GM18508 (cell line): Measurements from ENCODE around the gene NLRP8.
"Not testable (repeated sequence)": the region's sequence is repeated elsewhere in the genome, so short reads cannot be mapped to it uniquely, and the experiment has no call there.

Experiments used
- ATAC-seq: cut with Tn5 transposase; IDR thresholded peaks from one replicate; pipeline ENCODE4 v1.9.1; 2021; ENCODE audit warnings: moderate number of reproducible peaks; ENCODE audit not compliant: insufficient read depth, unreplicated experiment

The NLRP8 gene

DNA sequence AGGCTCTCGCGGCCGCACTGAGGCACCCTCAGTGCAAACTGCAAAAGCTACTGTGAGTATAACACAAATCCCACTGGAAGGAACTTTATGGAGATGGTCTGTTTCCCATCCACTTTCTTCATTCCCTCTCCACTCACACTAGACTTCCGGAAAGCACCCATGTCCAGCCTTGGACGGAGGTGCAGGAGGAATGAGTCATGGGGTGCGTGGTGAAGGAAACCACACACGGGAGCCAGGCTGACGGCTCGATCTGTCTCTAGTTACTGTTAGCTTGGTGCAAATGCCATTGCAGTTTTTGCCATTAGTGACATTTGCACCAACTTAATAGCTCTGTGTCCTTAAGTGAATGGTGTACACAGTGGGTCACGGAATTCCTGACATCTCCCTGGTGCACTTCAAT is 14.6 kb downstream of the NLRP8 start:
- no peak for ATAC-seq

DNA sequence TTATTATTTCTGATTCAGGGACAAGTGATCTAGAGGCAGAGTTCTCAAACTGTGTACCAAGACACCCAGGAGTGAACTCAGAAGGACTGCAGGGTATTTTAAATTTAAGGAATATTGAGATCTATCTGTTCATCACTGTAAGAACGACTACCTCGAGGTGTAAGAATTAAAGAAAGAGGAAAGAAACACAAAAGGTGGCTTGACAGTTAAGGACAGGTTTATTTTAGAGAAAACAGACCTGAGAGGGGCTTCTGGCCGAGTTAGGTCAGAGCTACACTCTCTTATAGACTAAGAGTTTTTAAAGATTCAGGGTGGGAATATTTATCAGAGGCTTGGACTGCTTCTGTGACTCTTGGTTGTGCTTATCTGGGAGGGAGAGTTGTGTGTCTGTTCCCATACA is 26.4 kb downstream of the NLRP8 start:
- ATAC-seq = no peak

DNA sequence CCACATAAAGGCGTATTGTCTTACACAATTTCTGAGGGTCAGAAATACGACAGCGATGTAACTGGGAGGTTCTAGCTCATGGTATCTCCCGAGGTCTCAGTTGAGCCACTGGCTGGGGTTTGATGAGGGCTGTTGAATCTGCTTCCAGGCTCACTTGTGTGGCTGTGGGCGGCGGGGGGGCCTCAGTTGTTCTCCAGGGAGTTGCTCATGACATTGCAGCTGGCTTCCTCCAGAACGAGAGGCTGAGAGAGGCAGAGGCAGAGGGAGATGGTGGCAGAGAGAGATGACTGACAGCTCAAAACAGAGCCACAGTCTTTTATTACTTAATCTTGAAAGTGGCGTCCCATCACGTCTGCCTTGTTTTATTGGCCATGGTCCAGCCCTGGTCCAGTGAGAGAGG is 32.8 kb downstream of the NLRP8 start:
- no peak for ATAC-seq

DNA sequence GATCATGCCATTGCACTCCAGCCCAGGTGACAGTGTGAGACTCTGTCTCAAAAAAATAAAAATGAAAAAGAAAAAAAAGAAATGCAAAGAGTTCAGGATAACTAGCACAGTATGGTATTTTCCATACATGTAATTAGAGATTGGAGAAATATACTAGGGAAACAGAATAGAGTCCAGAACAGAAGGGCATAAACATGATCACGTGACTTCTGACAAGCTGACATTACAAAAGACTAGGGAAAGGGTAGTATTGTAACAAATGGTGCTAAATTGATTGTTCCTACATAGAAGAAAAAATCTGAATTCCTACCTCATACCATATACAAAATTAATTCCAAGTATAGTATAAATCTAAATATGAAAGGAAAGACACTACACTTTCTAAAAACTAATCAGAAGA is 37.6 kb downstream of the NLRP8 start:
- no peak for ATAC-seq

DNA sequence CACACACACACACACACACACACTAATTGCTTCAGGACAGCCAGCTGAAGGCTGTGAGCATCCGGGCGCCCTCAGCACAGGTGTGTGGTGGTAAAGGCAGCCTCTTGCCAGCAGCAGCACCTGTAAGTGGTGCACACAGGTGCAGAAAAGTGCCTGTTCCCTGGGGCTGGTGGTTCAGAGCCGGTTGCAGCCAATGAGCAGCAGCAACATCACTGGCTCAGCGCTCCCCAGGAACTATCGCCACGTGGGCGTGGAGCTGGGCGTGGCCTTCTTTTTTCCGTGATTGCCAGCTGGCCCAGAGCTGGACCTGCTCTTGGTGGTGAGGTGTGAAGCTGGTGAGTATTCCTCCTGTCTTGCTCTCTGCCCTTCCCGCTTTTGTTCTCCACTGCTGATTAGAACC is 38.9 kb downstream of the NLRP8 start, which contains the start of gene NLRP5:
TSS of gene NLRP5 (plus strand) at position 289 of the 400 bp plus-strand sequence.
- no peak for ATAC-seq

DNA sequence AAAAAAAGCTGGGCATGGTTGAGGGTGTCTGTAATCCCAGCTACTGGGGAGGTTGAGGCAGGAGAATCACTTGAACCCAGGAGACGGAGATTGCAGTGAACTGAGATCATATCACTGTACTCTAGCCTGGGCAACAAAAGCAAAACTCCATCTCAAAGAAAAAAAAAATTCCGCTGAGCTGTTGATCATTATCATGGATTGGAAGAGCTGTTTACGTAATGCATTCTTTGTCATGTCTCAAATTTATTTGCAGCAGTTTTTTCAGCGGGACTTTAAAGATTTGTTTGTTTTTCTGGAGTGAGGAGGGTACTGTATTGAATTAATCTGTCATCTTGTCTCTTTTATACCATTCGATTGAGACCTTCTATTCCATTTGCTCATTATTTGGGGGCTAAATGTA is 43.2 kb downstream of the NLRP8 start:
- ATAC-seq = no peak

DNA sequence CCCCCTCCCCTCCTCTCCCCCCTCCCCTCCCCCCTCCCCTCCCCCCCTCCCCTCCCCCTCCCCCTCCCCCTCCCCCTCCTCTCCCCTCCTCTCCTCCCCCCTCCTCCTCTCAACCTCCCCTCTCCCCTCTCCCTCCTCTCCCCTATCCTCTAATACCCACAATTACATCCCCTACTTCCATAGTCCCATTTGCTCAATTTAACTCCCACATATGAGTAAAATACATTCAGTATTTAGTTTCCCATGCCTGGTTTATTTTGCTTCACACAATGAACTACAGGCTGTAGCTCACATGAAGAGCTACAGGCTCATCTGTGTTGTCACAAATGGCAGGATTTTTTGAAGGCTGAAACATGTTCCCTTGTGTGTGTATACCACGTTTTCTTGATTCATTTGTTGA is 45.9 kb downstream of the NLRP8 start:
- ATAC-seq = no peak

DNA sequence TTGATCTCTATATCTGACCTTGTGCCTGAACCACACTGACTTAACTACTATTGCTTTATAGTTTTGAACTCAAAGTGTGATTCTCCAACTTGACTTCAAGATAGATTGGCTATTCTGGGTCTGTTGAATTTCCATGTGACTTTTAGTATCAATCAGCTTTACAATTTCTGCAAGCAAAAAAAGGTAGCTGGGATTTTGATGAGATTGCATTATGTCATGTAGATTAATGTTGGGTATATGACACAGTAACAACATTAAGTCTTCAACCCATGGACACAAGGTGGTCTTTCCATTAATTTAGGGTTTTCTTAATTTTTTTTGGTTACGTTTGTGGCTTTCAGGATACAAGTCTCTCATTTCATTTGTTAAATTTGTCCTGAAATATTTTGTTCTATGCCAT is 67.1 kb downstream of the NLRP8 start:
- ATAC-seq = no peak

DNA sequence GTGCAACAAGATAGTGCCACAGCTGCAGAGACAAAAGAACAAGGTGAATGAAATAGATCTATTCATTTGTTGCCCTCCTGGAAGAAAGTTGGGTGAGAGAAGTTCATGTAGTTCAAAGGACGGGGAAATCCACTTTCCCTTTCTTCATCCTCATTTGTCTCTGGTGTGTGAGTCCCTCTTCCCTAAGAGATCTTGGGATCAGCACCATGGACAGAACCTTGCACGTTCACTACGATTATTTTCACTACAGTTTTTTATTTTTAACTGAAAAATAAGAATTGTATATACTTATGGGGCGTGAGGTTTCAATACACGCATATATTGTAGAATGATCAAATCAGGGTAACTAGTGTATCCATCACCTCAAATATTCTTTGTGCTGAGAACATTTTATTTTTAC is 68.1 kb downstream of the NLRP8 start:
- ATAC-seq = no peak

DNA sequence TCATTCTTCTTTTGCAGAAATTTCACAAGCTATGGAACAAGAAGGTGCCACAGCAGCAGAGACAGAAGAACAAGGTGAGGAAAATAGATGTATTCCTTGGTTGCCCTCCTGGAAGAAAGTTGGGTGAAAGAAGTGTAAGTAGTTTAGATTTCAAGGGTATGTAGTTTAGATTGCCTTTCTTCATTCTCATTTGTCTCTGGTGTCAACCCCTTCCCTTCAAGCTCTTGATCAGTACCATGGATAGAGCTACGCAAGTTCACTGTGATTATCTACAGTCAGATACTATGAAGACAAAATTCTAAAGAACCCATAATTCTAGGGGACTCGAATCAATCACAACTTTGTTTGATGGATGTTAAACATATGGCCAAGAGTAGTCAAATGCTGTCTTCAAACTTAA is 71.7 kb downstream of the NLRP8 start:
- ATAC-seq = not testable (repeated sequence)

DNA sequence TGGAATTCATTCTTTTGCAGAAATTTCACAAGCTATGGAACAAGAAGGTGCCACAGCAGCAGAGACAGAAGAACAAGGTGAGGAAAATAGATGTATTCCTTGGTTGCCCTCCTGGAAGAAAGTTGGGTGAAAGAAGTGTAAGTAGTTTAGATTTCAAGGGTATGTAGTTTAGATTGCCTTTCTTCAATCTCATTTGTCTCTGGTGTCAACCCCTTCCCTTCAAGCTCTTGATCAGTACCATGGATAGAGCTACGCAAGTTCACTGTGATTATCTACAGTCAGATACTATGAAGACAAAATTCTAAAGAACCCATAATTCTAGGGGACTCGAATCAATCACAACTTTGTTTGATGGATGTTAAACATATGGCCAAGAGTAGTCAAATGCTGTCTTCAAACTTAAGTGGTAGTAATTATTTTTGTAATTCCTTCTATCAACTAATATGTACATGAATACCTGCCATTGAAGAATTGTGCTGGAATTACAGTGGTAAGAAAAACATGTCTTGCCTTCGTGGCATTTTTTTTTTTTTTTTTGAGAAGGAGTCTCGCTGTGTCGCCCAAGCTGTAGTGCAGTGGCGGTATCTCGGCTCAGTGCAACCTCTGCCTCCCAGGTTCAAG is 72.8 kb downstream of the NLRP8 start:
- not testable (repeated sequence) for ATAC-seq

DNA sequence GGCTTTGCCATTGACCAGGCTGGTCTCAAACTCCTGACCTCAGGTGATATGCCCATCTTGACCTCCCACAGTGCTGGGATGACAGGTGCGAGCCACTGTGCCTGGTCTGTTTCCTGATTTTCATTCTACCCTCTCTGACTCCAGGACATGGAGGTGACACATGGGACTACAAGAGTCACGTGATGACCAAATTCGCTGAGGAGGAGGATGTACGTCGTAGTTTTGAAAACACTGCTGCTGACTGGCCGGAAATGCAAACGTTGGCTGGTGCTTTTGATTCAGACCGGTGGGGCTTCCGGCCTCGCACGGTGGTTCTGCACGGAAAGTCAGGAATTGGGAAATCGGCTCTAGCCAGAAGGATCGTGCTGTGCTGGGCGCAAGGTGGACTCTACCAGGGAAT is 79.1 kb downstream of the NLRP8 start:
- ATAC-seq = no peak
